Activated gamma-delta T cell (primary cell): ENCODE results near the gene PPP2R3C.
"Not testable (repeated sequence)": the region's sequence is repeated elsewhere in the genome, so short reads cannot be mapped to it uniquely, and the experiment has no call there.

ENCODE experiments used
- DNase-seq: peaks from one replicate; lab custom pipeline; 2025; lab: John Stamatoyannopoulos, UW

Gene PPP2R3C

GRCh38 chr14:35052637-35053036, 69.2 kb downstream of the PPP2R3C start:
- no peak for DNase-seq

- no peak for DNase-seq
Observed at GRCh38 chr14:35051796-35052195, 70.0 kb downstream of the PPP2R3C start.

- no peak for DNase-seq
Observed at GRCh38 chr14:35050652-35051051, 71.1 kb downstream of the PPP2R3C start.

- no peak for DNase-seq
Observed at GRCh38 chr14:35047976-35048513, 73.7 kb downstream of the PPP2R3C start.

- no peak for DNase-seq
Observed at GRCh38 chr14:35046751-35047536, 74.8 kb downstream of the PPP2R3C start.

- peak; percentile 100 for DNase-seq
Observed at GRCh38 chr14:35046048-35046750, 75.6 kb downstream of the PPP2R3C start, which contains the start of gene FAM177A1. FAM177A1 (plus strand) TSS chr14:35046272; CDS start chr14:35046464, 192 bp downstream.

- DNase-seq, result no peak
Observed at GRCh38 chr14:35045798-35046047, 76.1 kb downstream of the PPP2R3C start.

GRCh38 chr14:35044939-35045797, 76.6 kb downstream of the PPP2R3C start:
- DNase-seq, result no peak

- DNase-seq, result no peak
Observed at GRCh38 chr14:35043046-35043445, 78.7 kb downstream of the PPP2R3C start.

GRCh38 chr14:35042632-35043031, 79.2 kb downstream of the PPP2R3C start:
- DNase-seq, result no peak

GRCh38 chr14:35038312-35038711, 83.5 kb downstream of the PPP2R3C start:
- DNase-seq, result not testable (repeated sequence)
